SU-DHL-6 (cell line): ENCODE results near the gene PDGFB.

ENCODE experiments used
- H2AFZ ChIP-seq: fragments of 200-600 bp; sonication (generic); 2 replicates; pipeline ENCODE4 v1.6.1; 2014; ENCODE audit warnings: low read depth, mild to moderate bottlenecking, moderate library complexity, mixed read lengths, antibody characterized with exemption, low read length; ENCODE audit not compliant: severe bottlenecking
- H3F3A ChIP-seq: fragments of 200-600 bp; shearing (Covaris generic); 2 replicates; pipeline ENCODE4 v1.6.0; 2016; ENCODE audit warnings: antibody characterized with exemption, mild to moderate bottlenecking; ENCODE audit not compliant: insufficient read depth
- H3K27ac ChIP-seq: fragments of 200-600 bp; sonication (generic); 2 replicates; pipeline ENCODE4 v1.5.1; 2016; ENCODE audit warnings: low read depth, mild to moderate bottlenecking, low read length, moderate library complexity, mixed read lengths
- H3K27me3 ChIP-seq: fragments of 200-600 bp; sonication (generic), shearing (Covaris generic); 2 replicates; pipeline ENCODE4 v1.6.0; 2014; ENCODE audit warnings: mild to moderate bottlenecking, low read length
- H3K36me3 ChIP-seq: fragments of 200-600 bp; sonication (generic); 2 replicates; pipeline ENCODE4 v1.6.1; 2014; ENCODE audit warnings: mild to moderate bottlenecking, low read length, mixed read lengths
- H3K4me2 ChIP-seq: fragments of 300-600, 200-600 bp; shearing (Covaris generic), sonication (generic); 2 replicates; pipeline ENCODE4 v1.6.0; 2014; ENCODE audit warnings: low read length, low read depth, mild to moderate bottlenecking; ENCODE audit not compliant: poor library complexity, severe bottlenecking
- H3K4me3 ChIP-seq: fragments of 200-600 bp; sonication (generic); 2 replicates; pipeline ENCODE4 v1.5.1; 2014; ENCODE audit warnings: antibody characterized with exemption, low read length, mild to moderate bottlenecking, mixed read lengths; ENCODE audit not compliant: insufficient read depth, poor library complexity, severe bottlenecking
- H3K79me2 ChIP-seq: fragments of 200-600 bp; sonication (generic); 2 replicates; pipeline ENCODE4 v1.6.1; 2014; ENCODE audit warnings: mild to moderate bottlenecking, low read length, moderate library complexity; ENCODE audit not compliant: insufficient read depth
- H3K9ac ChIP-seq: fragments of 200-600 bp; sonication (generic); 2 replicates; pipeline ENCODE4 v1.7.0; 2014; ENCODE audit warnings: mild to moderate bottlenecking, low read length
- H3K9me2 ChIP-seq: fragments of 200-600 bp; sonication (generic); replicated peaks from 2 replicates; pipeline ENCODE4 v1.6.1; 2014; ENCODE audit warnings: low read length; ENCODE audit not compliant: insufficient read depth
- H3K9me3 ChIP-seq: fragments of 200-600 bp; sonication (generic); 2 replicates; pipeline ENCODE4 v1.6.1; 2014; ENCODE audit warnings: low read length, mixed read lengths; ENCODE audit not compliant: insufficient read depth
- H4K20me1 ChIP-seq: fragments of 200-600 bp; sonication (generic); 2 replicates; pipeline ENCODE4 v1.6.1; 2014; ENCODE audit warnings: low read depth, mild to moderate bottlenecking, antibody characterized with exemption, low read length, moderate library complexity, mixed read lengths
- CTCF ChIP-seq: fragments of 200-600 bp; sonication (generic); IDR thresholded peaks from one replicate; pipeline ENCODE4 v1.5.1; 2017; ENCODE audit warnings: antibody characterized with exemption, mild to moderate bottlenecking, low read length, moderate library complexity; ENCODE audit not compliant: insufficient read depth, poor library complexity, severe bottlenecking
- EZH2phosphoT487 ChIP-seq: fragments of 200-600 bp; sonication (generic), shearing (Covaris generic); conservative IDR thresholded peaks from 2 replicates; pipeline ENCODE4 v1.6.1; 2018; ENCODE audit warnings: mild to moderate bottlenecking, antibody characterized with exemption, low read length, moderate library complexity, mixed read lengths

PDGFB gene

GRCh38 chr22:39227542-39228272 is 17.1 kb downstream of the PDGFB start:
- H3K9me3 ChIP-seq, result no peaks in the 10 kb centered on the region
- no peak overlapping the region for H3K9ac ChIP-seq
- no peak overlapping the region for H3K4me2 ChIP-seq
- H3F3A ChIP-seq, result no peaks in the 10 kb centered on the region
- no peak overlapping the region for H2AFZ ChIP-seq
- no peak overlapping the region for H3K4me3 ChIP-seq
- TF ChIP-seq EZH2phosphoT487, result no peak
- no peak for TF ChIP-seq CTCF
- H3K79me2 ChIP-seq, result no peaks in the 10 kb centered on the region
- no peaks in the 10 kb centered on the region for H4K20me1 ChIP-seq
- H3K9me2 ChIP-seq, result no peaks in the 10 kb centered on the region
- no peaks in the 10 kb centered on the region for H3K27me3 ChIP-seq
- no peaks in the 10 kb centered on the region for H3K36me3 ChIP-seq
- no peak overlapping the region for H3K27ac ChIP-seq

DNA sequence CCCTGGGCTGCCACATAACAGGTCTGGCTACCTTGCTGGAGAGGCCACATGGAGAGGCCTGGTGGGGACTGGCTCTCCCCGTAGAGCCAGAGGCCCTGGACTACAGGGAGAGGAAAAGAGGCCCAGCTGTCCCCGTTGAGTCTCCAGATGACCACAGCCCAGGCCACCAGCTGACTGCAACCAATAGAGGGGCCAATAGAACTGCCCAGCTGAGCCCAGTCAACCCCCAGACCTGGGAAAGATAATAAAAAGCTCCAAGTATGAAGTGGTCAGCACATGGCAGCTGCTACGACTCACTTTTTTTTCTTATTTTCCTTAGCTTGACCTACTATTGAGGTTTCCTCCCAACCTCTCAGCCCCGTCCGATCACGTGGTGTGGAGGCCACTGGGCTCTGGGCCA is 18.4 kb downstream of the PDGFB start:
- Histone ChIP-seq H2AFZ (no peak overlapping the region), H4K20me1 (no peaks in the 10 kb centered on the region), H3K27me3 (no peaks in the 10 kb centered on the region), H3K79me2 (no peaks in the 10 kb centered on the region), H3K9me3 (no peaks in the 10 kb centered on the region), H3K4me3 (no peak overlapping the region), H3K9me2 (no peaks in the 10 kb centered on the region), H3K36me3 (no peaks in the 10 kb centered on the region), H3K27ac (no peak overlapping the region), H3F3A (no peaks in the 10 kb centered on the region), H3K4me2 (no peak overlapping the region), H3K9ac (no peak overlapping the region)
- TF ChIP-seq EZH2phosphoT487 (no peak), CTCF (no peak)

- no peaks in the 10 kb centered on the region for H3F3A ChIP-seq
- H3K9me3 ChIP-seq, result no peaks in the 10 kb centered on the region
- H3K27ac ChIP-seq, result no peak overlapping the region
- no peak overlapping the region for H3K9ac ChIP-seq
- H3K36me3 ChIP-seq, result no peaks in the 10 kb centered on the region
- no peaks in the 10 kb centered on the region for H3K27me3 ChIP-seq
- H3K4me2 ChIP-seq, result no peak overlapping the region
- no peak for TF ChIP-seq CTCF
- TF ChIP-seq EZH2phosphoT487, result no peak
- no peaks in the 10 kb centered on the region for H3K9me2 ChIP-seq
- H3K4me3 ChIP-seq, result no peak overlapping the region
- no peaks in the 10 kb centered on the region for H3K79me2 ChIP-seq
- no peak overlapping the region for H2AFZ ChIP-seq
- H4K20me1 ChIP-seq, result no peaks in the 10 kb centered on the region
These were observed 19.2 kb downstream of the PDGFB start for GRCh38 chr22:39225591-39225990.
